Measurements from ENCODE around the gene MFSD1. TPM values are rescaled to one million over a fixed set of nuclear protein-coding genes. Genes with fewer than 3 reads are reported as not detected.

MFSD1 gene
- total and polyA plus RNA-seq, 9 of the 15 experiments (the other 6 are each of a cell fraction or from before 2014, with no cell fraction given) = 8.7 to 49.5 (median 28.6) TPM

GRCh38 chr3:158776531-158776930 is 25.3 kb upstream of the MFSD1 start:
- DNase-seq (ENCODE audit: extremely low read depth in 1 of 4, low spot score in 3 of 4) (no peak), FAIRE-seq (no peak), ATAC-seq (no peak)
- ChIA-PET POLR2A (interaction anchor here (2.4 kb wide), 1 partner anchor 8 kb away, joined by 5 read pairs; no protein-coding TSS in a partner anchor), CTCF (ENCODE audit: low intra/inter-chr PET ratio) (no interaction called here)
- Histone ChIP-seq H3K27me3 (ENCODE audit: control insufficient read depth in 2 of 2, insufficient read depth in 2 of 2, low read length in 2 of 2) (no peaks in the 10 kb centered on the region), H3K4me3 (no peak overlapping the region), H3K4me1 (replicated peaks in 1 of 2; ENCODE audit: control insufficient read depth in 2 of 2, insufficient read depth in 2 of 2, low read length in 2 of 2) (peaks cover 19 to 45% of the 10 kb centered on the region in 2 experiments; a peak in 4 of 5 replicates), H3K36me3 (ENCODE audit: control insufficient read depth, insufficient read depth, low read length) (no peaks in the 10 kb centered on the region; the same call in 2 of the 3 replicates), H3K27ac (ENCODE audit: extremely low read depth, low read depth, low read length) (no peak overlapping the region), H3K9ac (ENCODE audit: insufficient read depth in 1 of 2, low read depth in 2 of 2, low read length in 2 of 2) (peak overlapping the region in 1 of 2 experiments; percentile 49; a peak in 1 of 4 replicates), H3K4me2 (ENCODE audit: insufficient read depth, low read length) (no peak overlapping the region), H3K9me3 (replicated peaks; ENCODE audit: control insufficient read depth, insufficient read depth, low read depth, low read length) (no peaks in the 10 kb centered on the region; the same call in 1 of the 2 replicates), H2AFZ (ENCODE audit: low read depth, low read length) (peak overlapping the region; percentile 42; the same call in 1 of the 2 replicates), H4K20me1 (replicated peaks; ENCODE audit: control insufficient read depth, insufficient read depth, low read length) (no peaks in the 10 kb centered on the region), H3K79me2 (ENCODE audit: control insufficient read depth, insufficient read depth, low read length) (no peaks in the 10 kb centered on the region), H3K9me1 (ENCODE audit: control insufficient read depth, insufficient read depth, low read length) (no peaks in the 10 kb centered on the region)
- BruUV-seq (replicated peaks) = no TSS peak
- 58% methylated on average over 6 of the region's 7 CpGs for WGBS (ENCODE audit: insufficient coverage, low coverage, missing lambda C conversion rate)
- in situ Hi-C loops (cut with MboI) (loop anchor here (25.0 kb wide), 1 partner anchor 1164 kb away; no protein-coding TSS in a partner anchor), intact Hi-C loops (cut with micrococcal nuclease) (no loop called here)
- no peak for TF ChIP-seq ETS2 (tag; IDR thresholded peaks at IDR 0.05; ENCODE audit: borderline replicate concordance, poor library complexity, severe bottlenecking)
- no peak for TF ChIP-seq HDAC1 (IDR thresholded peaks at IDR 0.05)
- no peak for TF ChIP-seq SLC30A9 (CRISPR knock-in tag; IDR thresholded peaks at IDR 0.05)
- TF ChIP-seq HDAC2 (IDR thresholded peaks at IDR 0.05) = no peak
- TF ChIP-seq, protein P1, sequence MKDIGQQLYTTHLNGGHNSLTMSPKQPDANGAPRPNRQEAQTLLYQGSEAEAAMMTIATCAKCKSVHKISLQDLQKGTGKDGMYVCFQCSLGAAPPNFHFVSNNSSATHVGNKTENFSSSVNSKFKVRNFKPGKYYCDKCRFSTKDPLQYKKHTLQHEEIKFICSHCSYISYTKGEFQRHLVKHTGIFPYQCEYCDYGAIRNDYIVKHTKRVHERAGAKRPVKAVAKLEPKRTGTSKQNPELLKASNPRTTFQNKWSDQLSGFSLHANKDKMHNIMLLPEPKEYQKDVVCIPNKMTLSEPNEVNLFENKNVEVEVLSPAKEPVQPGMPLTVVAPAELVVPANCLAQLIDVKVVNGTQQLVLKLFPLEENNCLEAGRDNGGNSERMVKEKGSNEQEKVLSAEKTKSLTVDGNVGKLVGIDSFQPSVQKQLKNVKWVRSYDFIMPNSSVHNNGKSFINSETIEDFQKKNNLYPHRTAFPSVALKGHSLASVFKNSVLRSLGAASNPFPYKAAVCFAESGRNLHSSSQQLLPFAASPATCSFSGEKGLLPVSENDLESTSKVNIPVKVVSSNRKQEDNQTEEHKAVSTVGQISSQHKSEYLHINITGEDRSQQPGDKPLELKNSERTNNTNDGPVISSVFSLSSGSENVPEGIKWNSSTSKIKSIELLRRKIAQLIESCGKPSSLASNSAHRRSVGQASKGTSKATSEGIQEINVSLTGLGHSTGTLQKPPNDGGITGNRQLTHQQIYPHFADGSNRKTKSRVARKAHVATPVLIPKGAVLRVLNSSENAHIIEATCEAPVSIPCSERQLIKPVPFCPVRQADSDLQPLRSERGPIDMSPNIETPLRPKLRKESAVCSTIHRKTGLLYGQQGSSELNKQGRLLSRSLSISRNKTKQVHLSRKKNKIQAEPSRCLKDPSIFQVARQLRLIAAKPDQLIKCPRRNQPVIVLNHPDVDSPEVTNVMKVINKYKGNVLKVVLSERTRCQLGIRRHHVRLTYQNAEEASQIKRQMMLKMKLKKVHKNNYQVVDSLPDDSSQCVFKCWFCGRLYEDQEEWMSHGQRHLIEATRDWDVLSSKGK (CRISPR knock-in tag; IDR thresholded peaks at IDR 0.05) = no peak
- TF ChIP-seq NCOR1 (IDR thresholded peaks at IDR 0.05) = no peak
- TF ChIP-seq NR2C2 (CRISPR knock-in tag; IDR thresholded peaks at IDR 0.05) = no peak
- TF ChIP-seq NR2C2 (tag; IDR thresholded peaks at IDR 0.05) = no peak
- TF ChIP-seq U2AF1 (optimal IDR thresholded peaks at IDR 0.05; ENCODE audit: low read depth, low read length) = no peak
- no peak for TF ChIP-seq RBM22 (IDR thresholded peaks at IDR 0.05; ENCODE audit: low read depth, low read length, poor library complexity, severe bottlenecking)
- TF ChIP-seq, protein P2, sequence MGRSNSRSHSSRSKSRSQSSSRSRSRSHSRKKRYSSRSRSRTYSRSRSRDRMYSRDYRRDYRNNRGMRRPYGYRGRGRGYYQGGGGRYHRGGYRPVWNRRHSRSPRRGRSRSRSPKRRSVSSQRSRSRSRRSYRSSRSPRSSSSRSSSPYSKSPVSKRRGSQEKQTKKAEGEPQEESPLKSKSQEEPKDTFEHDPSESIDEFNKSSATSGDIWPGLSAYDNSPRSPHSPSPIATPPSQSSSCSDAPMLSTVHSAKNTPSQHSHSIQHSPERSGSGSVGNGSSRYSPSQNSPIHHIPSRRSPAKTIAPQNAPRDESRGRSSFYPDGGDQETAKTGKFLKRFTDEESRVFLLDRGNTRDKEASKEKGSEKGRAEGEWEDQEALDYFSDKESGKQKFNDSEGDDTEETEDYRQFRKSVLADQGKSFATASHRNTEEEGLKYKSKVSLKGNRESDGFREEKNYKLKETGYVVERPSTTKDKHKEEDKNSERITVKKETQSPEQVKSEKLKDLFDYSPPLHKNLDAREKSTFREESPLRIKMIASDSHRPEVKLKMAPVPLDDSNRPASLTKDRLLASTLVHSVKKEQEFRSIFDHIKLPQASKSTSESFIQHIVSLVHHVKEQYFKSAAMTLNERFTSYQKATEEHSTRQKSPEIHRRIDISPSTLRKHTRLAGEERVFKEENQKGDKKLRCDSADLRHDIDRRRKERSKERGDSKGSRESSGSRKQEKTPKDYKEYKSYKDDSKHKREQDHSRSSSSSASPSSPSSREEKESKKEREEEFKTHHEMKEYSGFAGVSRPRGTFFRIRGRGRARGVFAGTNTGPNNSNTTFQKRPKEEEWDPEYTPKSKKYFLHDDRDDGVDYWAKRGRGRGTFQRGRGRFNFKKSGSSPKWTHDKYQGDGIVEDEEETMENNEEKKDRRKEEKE (IDR thresholded peaks at IDR 0.05; ENCODE audit: borderline replicate concordance in 1 of 2, control insufficient read depth in 1 of 2, low read depth in 2 of 2, low read length in 1 of 2) = no peak
- no peak for TF ChIP-seq TCFL5 (CRISPR knock-in tag; conservative IDR thresholded peaks at IDR 0.05)
- no peak for TF ChIP-seq ELK3 (CRISPR knock-in tag; IDR thresholded peaks at IDR 0.05)

Data from K562 (cell line).